HepG2 (cell line): ENCODE measurements around the gene MPIG6B. TPM values are rescaled to one million over a fixed set of nuclear protein-coding genes. Genes with fewer than 3 reads are reported as not detected.

Experiments
- BCL3 ChIP-seq: sonication (generic); formaldehyde crosslinking; IDR thresholded peaks from 2 replicates; pipeline ENCODE4 v1.5.1; 2020; ENCODE audit warnings: mild to moderate bottlenecking, missing genetic modification reagents, moderate library complexity
- CCDC6 ChIP-seq: sonication (generic); formaldehyde crosslinking; IDR thresholded peaks from 2 replicates; pipeline ENCODE4 v1.8.1; 2022; ENCODE audit warnings: mild to moderate bottlenecking, missing genetic modification reagents, moderate library complexity
- CENPT ChIP-seq: sonication (generic); formaldehyde crosslinking; IDR thresholded peaks from 2 replicates; pipeline ENCODE4 v1.8.0; 2022; ENCODE audit warnings: low read depth, mild to moderate bottlenecking, moderate library complexity, missing genetic modification reagents
- ETV5 ChIP-seq: IDR thresholded peaks from 2 replicates; pipeline ENCODE4 v1.6.1; 2018; ENCODE audit warnings: missing biosample characterization, missing genetic modification reagents, inconsistent platforms, borderline replicate concordance
- HOXA7 ChIP-seq: sonication (generic); formaldehyde crosslinking; IDR thresholded peaks from 2 replicates; pipeline ENCODE4 v1.8.1; 2022; ENCODE audit warnings: mild to moderate bottlenecking, missing genetic modification reagents, moderate library complexity
- KAT8 ChIP-seq: IDR thresholded peaks from 2 replicates; pipeline ENCODE4 v1.6.1; 2016; ENCODE audit warnings: missing genetic modification reagents, missing compliant biosample characterization
- KDM6A ChIP-seq: IDR thresholded peaks from 2 replicates; pipeline ENCODE4 v1.6.1; 2016; ENCODE audit warnings: low read depth
- MED8 ChIP-seq: sonication (generic); formaldehyde crosslinking; IDR thresholded peaks from 2 replicates; pipeline ENCODE4 v1.8.1; 2023; ENCODE audit warnings: mild to moderate bottlenecking, missing genetic modification reagents; ENCODE audit not compliant: insufficient replicate concordance
- MTERF4 ChIP-seq: sonication (generic); formaldehyde crosslinking; IDR thresholded peaks from 2 replicates; pipeline ENCODE4 v1.8.0; 2023; ENCODE audit warnings: mild to moderate bottlenecking, missing genetic modification reagents
- SAP130 ChIP-seq: IDR thresholded peaks from 2 replicates; pipeline ENCODE4 v1.6.1; 2016; ENCODE audit warnings: low read depth
- SETDB1 ChIP-seq: sonication (generic); formaldehyde crosslinking; IDR thresholded peaks from 2 replicates; pipeline ENCODE4 v1.5.1; 2020; ENCODE audit warnings: missing genetic modification reagents, mild to moderate bottlenecking, borderline replicate concordance
- STAT6 ChIP-seq: sonication (generic); formaldehyde crosslinking; IDR thresholded peaks from 2 replicates; pipeline ENCODE4 v1.4.0; 2020; ENCODE audit warnings: missing genetic modification reagents, mild to moderate bottlenecking, borderline replicate concordance
- SUZ12 ChIP-seq: fragments of 150-350 bp; IDR thresholded peaks from 2 replicates; pipeline ENCODE4 v1.6.1; 2014; ENCODE audit warnings: low read depth, low read length
- TCF12 ChIP-seq, 2 experiments: fragments of 450-650 bp in 1 of 2; sonication (generic) in 1 of 2; formaldehyde crosslinking in 1 of 2; IDR thresholded peaks; 2 replicates each; pipeline versions ENCODE4 v1.6.1 to v1.8.0; 2017 to 2022; ENCODE audit warnings: antibody characterized with exemption in 1 of 2, mild to moderate bottlenecking in 1 of 2, missing genetic modification reagents in 1 of 2, moderate library complexity in 1 of 2
- TEAD3 ChIP-seq: optimal IDR thresholded peaks from 2 replicates; pipeline ENCODE3; 2016; ENCODE audit warnings: borderline replicate concordance
- ZBTB21 ChIP-seq: sonication (generic); formaldehyde crosslinking; IDR thresholded peaks from 2 replicates; pipeline ENCODE4 v1.4.0; 2020; ENCODE audit warnings: missing genetic modification reagents
- ZNF512B ChIP-seq: sonication (generic); formaldehyde crosslinking; IDR thresholded peaks from 2 replicates; pipeline ENCODE4 v1.5.1; 2020; ENCODE audit warnings: missing genetic modification reagents, mild to moderate bottlenecking, borderline replicate concordance
- ZNF746 ChIP-seq: sonication (generic); formaldehyde crosslinking; IDR thresholded peaks from 2 replicates; pipeline ENCODE4 v1.8.0; 2022; ENCODE audit warnings: mild to moderate bottlenecking, missing genetic modification reagents
- ZNF770 ChIP-seq: sonication (generic); formaldehyde crosslinking; IDR thresholded peaks from 2 replicates; pipeline ENCODE4 v1.5.0; 2020; ENCODE audit warnings: mild to moderate bottlenecking, missing genetic modification reagents
- polyA plus RNA-seq, 8 experiments: library from polyadenylated mRNA; depleted of rRNA in 3 of 8; stranded (reverse) in 7 of 8; unstranded in 1 of 8; fragments of >200 nt; fragmentation: Illumina TruSeq in 4 of 8; extraction: Trizol in 4 of 8; gene quantifications; 2 replicates each; pipeline versions ENCODE4 v1.2.1 to v1.2.3, GENCODE V29; 2011 to 2016; ENCODE audit warnings: low read depth in 4 of 8, missing spikeins in 1 of 8, mixed read lengths in 1 of 8; ENCODE audit not compliant: insufficient read depth in 1 of 8
- total RNA-seq, 5 experiments: library from RNA; depleted of rRNA; stranded (reverse); fragments of >200 nt; fragmentation: Illumina TruSeq; extraction: Trizol; gene quantifications; 2 replicates each; pipeline ENCODE4 v1.2.3, GENCODE V29; 2016; ENCODE audit warnings: low read depth in 1 of 5

The MPIG6B gene
- total and polyA plus RNA-seq, 2 of the 13 experiments (the other 11 are each of a cell fraction or from before 2014, with no cell fraction given): not detected

GRCh38 chr6:31739639-31740396 lies 16.6 kb downstream of the MPIG6B start, which contains the start of gene MSH5 (continued):
- TF ChIP-seq SAP130 (CRISPR knock-in tag) (peak; percentile 97), KAT8 (CRISPR knock-in tag) (peak; percentile 74; the same call in 1 of the 2 replicates), TEAD3 (CRISPR knock-in tag) (peak; percentile 72), ZNF770 (CRISPR knock-in tag) (peak; percentile 72), ETV5 (CRISPR knock-in tag) (no peak; the same call in none of the 2 replicates), STAT6 (CRISPR knock-in tag) (no peak), KDM6A (CRISPR knock-in tag) (no peak; the same call in 1 of the 2 replicates), CENPT (CRISPR knock-in tag) (peak; percentile 94), CCDC6 (CRISPR knock-in tag) (peak; percentile 98), HOXA7 (CRISPR knock-in tag) (peak; percentile 96; the same call in 1 of the 2 replicates), ZNF746 (CRISPR knock-in tag) (peak; percentile 75), ZBTB21 (no peak), MTERF4 (peak; percentile 87), TCF12 (IDR thresholded peaks at IDR 0.05) (no peak), TCF12 (CRISPR knock-in tag; IDR thresholded peaks at IDR 0.05) (0 out of 2 replicates have a peak, but pooled peaks have one; percentile 68), MED8 (CRISPR knock-in tag) (peak; percentile 92), ZNF512B (peak; percentile 95; the same call in 1 of the 2 replicates), SUZ12 (no peak), SETDB1 (no peak), BCL3 (CRISPR knock-in tag) (peak; percentile 96)
